GM10266 (cell line): Measurements from ENCODE around the gene SLCO4A1.

Experiments
- DNase-seq: peaks from one replicate; pipeline ENCODE4 v3.0.0; 2012; ENCODE audit errors: extremely low spot score
- CTCF ChIP-seq: IDR thresholded peaks from 2 replicates; pipeline ENCODE4 v1.5.1; 2012; ENCODE audit warnings: mild to moderate bottlenecking, low read depth; ENCODE audit not compliant: control insufficient read depth, insufficient read depth; ENCODE audit errors: missing control alignments

Gene SLCO4A1

GRCh38 chr20:62709537-62709905, 67.2 kb downstream of the SLCO4A1 start:
- TF ChIP-seq CTCF = no peak
- no peak for DNase-seq

DNA sequence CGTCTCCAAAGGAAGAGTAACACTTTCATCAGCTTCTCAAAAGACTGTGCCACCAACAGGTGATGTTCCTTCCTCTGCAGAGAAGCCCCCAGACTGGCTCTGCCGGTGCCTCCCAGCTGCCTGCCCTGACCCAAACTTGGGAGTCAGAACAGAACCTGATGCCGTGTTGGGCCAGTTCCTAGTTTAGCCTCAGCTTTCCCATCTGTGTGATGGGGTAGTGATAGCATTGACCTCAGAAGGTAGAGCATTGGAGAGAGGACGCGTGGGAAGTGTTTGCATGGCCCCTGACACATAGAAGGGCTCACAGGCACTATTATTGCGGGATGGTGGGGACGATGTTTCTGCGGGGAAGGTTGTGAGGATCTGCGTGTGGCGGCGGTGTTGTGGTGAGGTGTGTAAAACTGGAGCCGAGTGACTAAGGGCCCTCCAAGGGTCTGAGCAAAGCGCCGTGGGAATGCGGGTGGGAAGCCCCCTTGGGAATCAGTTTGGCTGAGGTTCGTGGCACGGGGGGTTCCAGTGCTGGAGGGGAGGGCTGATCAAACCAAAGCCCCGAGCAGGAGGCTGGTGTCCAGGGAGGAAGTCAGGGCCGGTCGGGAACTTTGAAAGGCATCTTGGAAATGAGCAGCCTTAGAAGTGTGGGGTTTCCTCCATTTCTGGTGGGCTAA, 68.0 kb downstream of the SLCO4A1 start:
- DNase-seq = no peak
- TF ChIP-seq CTCF = no peak

DNA sequence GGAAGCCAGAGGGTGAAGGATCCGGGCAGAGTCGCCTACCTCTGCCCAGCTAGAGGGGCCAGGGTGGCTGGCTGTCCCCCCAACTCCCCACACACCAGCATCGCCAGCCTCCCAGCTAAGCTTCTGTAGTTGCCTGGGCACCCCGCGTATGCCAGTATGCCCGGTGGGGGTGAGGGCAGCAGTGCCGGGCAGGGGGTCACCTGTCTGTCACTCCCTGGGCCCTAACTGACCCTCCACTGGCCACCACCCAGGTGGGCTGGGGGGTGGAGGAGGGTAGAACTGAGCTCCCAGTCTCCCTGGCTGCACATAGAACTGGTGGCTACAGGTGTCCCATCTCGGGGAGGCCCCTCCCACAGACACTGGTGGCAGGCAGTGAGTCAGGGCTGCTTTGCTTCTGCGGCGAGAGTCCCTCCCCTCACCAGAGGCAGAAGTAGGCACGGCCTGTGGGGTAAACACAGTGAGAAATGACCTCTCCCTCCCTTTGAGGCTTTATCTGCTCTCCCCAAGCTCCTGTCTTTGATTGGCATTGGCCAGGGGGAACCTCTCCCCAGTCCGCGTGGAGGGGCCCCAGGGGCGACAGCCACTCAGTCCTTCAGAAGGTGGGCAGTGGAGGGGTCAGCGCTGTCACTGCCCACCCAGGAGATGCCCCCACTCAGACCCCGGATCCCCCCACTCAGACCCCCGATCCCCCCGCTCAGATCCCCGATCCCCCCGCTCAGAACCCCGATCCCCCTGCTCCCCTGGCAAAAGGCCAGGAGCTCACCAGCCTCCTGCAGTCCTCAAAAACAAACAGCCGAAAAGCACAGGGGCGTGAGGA, 68.8 kb downstream of the SLCO4A1 start:
- no peak for TF ChIP-seq CTCF

GRCh38 chr20:62711703-62712101, 69.4 kb downstream of the SLCO4A1 start:
- no peak for TF ChIP-seq CTCF
- no peak for DNase-seq

More for the DNA sequence above, 68.8 kb downstream of the SLCO4A1 start:
- no peak for DNase-seq

DNA sequence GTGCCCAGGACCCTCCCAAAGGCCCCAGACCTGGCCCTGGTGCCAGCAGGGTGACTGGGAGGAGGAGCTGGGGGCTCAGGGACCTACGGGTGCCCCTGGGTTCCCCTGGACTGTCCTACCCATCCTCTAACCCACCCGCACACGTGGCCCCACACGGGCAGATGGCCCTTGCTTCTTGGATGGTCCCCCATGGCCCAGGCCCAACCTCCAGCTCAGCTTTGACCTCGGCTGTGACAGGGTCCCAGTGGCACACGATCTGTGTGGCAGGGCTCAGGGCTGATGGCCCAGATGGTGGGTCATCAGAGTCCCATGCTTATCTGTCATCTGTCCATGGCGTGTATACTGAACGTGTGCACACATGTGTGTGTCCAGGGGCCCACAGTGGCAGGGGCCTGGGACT, 70.3 kb downstream of the SLCO4A1 start:
- DNase-seq = no peak
- no peak for TF ChIP-seq CTCF

DNA sequence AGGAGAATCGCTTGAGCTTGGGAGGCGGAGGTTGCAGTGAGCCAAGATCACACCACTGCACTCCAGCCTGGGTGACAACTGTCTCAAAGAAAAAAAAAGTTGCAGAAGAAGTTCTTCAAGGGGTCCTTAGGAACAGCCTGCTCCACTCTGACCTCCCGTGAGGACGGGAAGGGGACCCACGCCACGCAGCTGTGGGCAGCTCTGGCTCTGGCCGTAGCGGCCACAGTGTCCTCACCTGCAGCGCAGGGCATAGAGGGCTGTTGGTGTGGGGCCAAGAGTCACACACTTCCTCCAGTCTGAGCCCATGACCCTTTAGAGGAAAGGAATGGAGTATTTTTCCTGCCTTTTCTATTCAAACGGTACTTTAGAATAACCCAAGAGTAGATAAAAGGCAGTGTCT, 71.7 kb downstream of the SLCO4A1 start:
- no peak for DNase-seq
- TF ChIP-seq CTCF = no peak

- no peak for DNase-seq
- TF ChIP-seq CTCF = no peak
Measured at GRCh38 chr20:62714799-62715198, 72.5 kb downstream of the SLCO4A1 start.
